ENCODE results near the gene ARHGAP29.

ARHGAP29 gene

DNA sequence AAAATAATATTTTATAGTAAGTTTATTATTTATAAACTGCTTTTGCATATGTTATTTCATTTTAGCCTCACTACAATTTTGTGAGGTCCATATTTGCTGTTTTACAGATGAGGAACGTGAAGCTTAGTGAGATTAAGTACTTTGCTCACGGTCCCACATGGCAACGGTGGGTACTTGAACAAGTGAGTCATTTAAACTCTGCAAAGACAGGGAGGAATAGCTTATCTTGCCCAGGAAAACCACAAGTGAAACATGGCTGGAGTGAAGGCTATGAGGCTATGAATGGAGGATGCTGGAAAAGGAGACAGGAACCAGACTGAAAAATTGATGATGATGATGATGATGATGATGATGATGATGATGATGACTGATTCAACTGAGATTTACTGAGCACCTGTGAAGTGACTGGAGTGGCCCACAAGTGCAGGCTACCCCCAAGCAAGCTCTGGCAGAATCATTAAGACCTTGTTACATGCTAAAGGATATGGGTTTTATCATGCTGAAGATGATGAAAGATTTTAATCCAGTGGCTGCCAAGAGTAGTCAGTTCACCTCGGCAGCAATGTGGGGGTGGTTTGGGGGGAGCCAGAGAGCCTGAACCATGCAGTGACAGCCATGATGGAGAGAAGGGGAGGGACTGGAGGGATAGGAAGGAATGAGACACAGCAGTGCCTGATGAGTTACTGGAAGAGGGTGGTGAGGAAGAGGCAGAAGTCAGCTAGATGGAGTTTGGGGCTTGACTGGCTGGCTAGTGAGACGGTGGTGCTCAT is 115.0 kb downstream of the ARHGAP29 start:
- DNase-seq (ENCODE audit: low read depth) = no peak

Measured in stimulated activated CD8-positive, alpha-beta memory T cell treated with anti-CD3 and anti-CD28 coated beads, Interleukin-15, amount 100 ng/mL, for 1 hour (primary cell).